ENCODE data around the gene C5orf52. TPM values are rescaled to one million over a fixed set of nuclear protein-coding genes. Genes with fewer than 3 reads are reported as not detected.
"Not testable (repeated sequence)": the region's sequence is repeated elsewhere in the genome, so short reads cannot be mapped to it uniquely, and the experiment has no call there.

The C5orf52 gene
- total RNA-seq, 2 donors from 2014 or later = not detected

DNA sequence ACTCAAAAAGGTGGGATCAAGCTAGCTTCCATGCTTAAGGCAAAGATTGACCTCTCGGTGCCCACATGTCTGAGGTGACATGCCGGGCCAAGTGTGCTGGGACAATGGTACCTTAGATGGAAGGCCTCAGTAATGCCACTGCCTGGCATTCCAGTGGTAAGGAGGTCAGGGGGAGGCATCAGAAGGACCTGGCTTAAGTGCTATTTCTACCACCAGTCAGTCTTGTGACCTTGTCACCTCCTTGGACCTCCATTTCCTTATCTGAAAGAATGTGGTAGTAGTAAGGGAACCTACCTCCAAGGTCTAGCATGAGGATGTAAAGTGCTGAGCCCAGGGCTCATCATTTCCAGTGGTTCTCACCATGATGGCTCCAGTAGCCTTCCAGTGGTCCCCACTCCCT lies 8.9 kb downstream of the C5orf52 start:
- DNase-seq (ENCODE audit: low spot score) = no peak
- no peaks in the 10 kb centered on the region for H3K27me3 ChIP-seq
- TF ChIP-seq CTCF (IDR thresholded peaks at IDR 0.05) = no peak
- no peaks in the 10 kb centered on the region for H3K4me1 ChIP-seq
- H3K27ac ChIP-seq = no peak overlapping the region
- no peak overlapping the region for H3K4me3 ChIP-seq
- H3K36me3 ChIP-seq = no peaks in the 10 kb centered on the region
- H3K9me3 ChIP-seq = no peaks in the 10 kb centered on the region

DNA sequence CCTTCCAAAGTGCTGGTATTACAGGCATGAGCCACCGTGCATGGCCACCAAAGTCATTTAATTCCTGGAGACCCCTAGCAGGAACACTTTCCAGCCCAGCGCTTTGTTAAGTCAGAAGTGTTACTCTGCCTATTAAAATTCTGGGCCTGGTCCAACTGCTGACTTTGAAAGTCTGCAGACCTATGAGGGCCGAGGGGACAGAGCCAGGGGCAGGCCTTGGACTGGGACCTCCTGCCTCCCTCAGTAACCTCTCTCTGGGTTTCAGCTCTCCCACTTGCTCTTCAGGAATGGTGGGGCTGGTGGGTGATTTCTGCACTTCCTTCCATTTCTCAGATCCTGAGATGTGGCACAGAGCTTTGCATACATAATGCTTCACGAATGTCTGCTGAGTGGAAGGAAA lies 9.7 kb downstream of the C5orf52 start:
- Histone ChIP-seq H3K4me1 (no peaks in the 10 kb centered on the region), H3K27me3 (no peaks in the 10 kb centered on the region), H3K27ac (no peak overlapping the region), H3K36me3 (no peaks in the 10 kb centered on the region), H3K9me3 (no peaks in the 10 kb centered on the region), H3K4me3 (no peak overlapping the region)
- DNase-seq (ENCODE audit: low spot score) = no peak
- TF ChIP-seq CTCF (IDR thresholded peaks at IDR 0.05) = no peak

- H3K27me3 ChIP-seq = no peaks in the 10 kb centered on the region
- H3K36me3 ChIP-seq = no peaks in the 10 kb centered on the region
- no peaks in the 10 kb centered on the region for H3K9me3 ChIP-seq
- H3K4me1 ChIP-seq = peaks cover 0 to 6% of the 10 kb centered on the region in 2 donors
- H3K27ac ChIP-seq = no peak overlapping the region
- no peak overlapping the region for H3K4me3 ChIP-seq
- TF ChIP-seq CTCF (IDR thresholded peaks at IDR 0.05) = no peak
- no peak for DNase-seq (ENCODE audit: low spot score)
Observed at GRCh38 chr5:157682257-157682656, 10.9 kb downstream of the C5orf52 start.

- H3K4me3 ChIP-seq, H3K9me3 ChIP-seq, H3K27me3 ChIP-seq, H3K36me3 ChIP-seq, H3K4me1 ChIP-seq: not testable (repeated sequence)
- H3K27ac ChIP-seq = peak overlapping the region; percentile 70 to 81
- DNase-seq (ENCODE audit: low spot score) = peak; percentile 57
Observed at GRCh38 chr5:157686276-157687197, 15.2 kb downstream of the C5orf52 start.

- DNase-seq (ENCODE audit: low spot score) = no peak
- Histone ChIP-seq H3K27ac (peak overlapping the region; percentile 70 to 81), H3K27me3 (no peaks in the 10 kb centered on the region), H3K36me3 (no peaks in the 10 kb centered on the region), H3K4me1 (peaks cover 0 to 6% of the 10 kb centered on the region in 2 donors), H3K4me3 (no peak overlapping the region), H3K9me3 (no peaks in the 10 kb centered on the region)
- no peak for TF ChIP-seq CTCF (IDR thresholded peaks at IDR 0.05)
Observed at GRCh38 chr5:157687198-157687554, 15.8 kb downstream of the C5orf52 start.

GRCh38 chr5:157689942-157690689 lies 18.8 kb downstream of the C5orf52 start:
- H3K4me1 ChIP-seq = peaks cover 0 to 6% of the 10 kb centered on the region in 2 donors
- no peaks in the 10 kb centered on the region for H3K36me3 ChIP-seq
- no peak for TF ChIP-seq CTCF (IDR thresholded peaks at IDR 0.05)
- DNase-seq (ENCODE audit: low spot score) = peak; percentile 51
- H3K27me3 ChIP-seq = no peaks in the 10 kb centered on the region
- H3K9me3 ChIP-seq = no peaks in the 10 kb centered on the region
- no peak overlapping the region for H3K27ac ChIP-seq
- H3K4me3 ChIP-seq = peak overlapping the region in 1 of 2 donors; percentile 19
